Measurements from ENCODE around the gene ENOPH1.

Gene ENOPH1

DNA sequence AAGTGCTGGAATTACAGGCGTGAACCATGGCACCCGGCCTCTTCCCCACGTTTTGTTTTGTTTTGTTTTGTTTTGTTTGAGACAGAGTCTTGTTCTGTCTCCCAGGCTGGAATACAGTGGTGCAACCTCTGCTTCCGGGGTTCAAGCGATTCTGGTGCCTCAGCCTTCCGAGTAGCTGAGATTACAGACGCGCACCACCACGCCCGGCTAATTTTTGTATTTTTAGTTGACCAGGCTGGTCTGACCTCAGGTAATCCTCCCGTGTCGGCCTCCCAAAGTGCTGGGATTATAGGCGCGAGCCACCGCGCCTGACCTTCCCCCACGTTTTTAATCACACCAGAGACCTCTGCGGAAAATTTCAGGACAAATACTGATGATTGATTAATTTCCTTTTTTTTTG, 2.2 kb downstream of the ENOPH1 start:
- Histone ChIP-seq H3K4me1 (peaks cover 18 to 41% (median 33%) of the 10 kb centered on the region in 10 experiments), H3K27ac (peak overlapping the region in 4 of 11 experiments; percentile 15 to 99 (median 22); a peak in 2 of 22 replicates), H3K4me3 (peak overlapping the region in 6 of 10 experiments; percentile 78 to 90 (median 83); a peak in 11 of 20 replicates), H3K27me3 (no peaks in the 10 kb centered on the region), H3K4me2 (peak overlapping the region; percentile 75 to 96 (median 92)), H3K9me3 (replicated peaks in 1 of 11) (peaks cover 0 to 7% (median 0%) of the 10 kb centered on the region in 11 experiments; a peak in 1 of 22 replicates), H4K20me1 (peaks cover 62 to 84% (median 81%) of the 10 kb centered on the region in 11 experiments), H3K36me3 (peaks cover 19 to 67% (median 57%) of the 10 kb centered on the region in 11 experiments), H3K9ac (peak overlapping the region; percentile 91 to 100 (median 99); a peak in 17 of 22 replicates)
- no peak for TF ChIP-seq Cebpa-rat (IDR thresholded peaks at IDR 0.05)

DNA sequence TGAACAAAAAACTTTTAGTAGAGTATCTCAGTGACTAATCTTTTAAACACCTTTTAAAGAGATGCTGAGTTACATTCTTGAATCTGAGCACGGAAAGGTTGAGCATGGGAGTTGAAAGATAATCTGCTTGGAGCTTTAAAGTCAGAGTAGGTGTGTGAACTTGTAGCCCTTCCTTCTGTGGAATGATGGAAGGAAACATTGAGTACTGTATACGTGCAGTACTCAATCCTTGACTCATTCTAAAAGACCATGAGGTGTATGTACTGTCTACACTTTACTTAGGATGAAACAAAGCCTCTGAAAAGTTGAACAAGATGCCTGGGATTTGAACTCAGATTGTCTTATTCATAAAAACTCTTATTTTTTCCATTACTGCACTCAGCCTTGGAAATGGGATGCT, 3.4 kb downstream of the ENOPH1 start:
- Histone ChIP-seq H3K36me3 (peaks cover 16 to 66% (median 58%) of the 10 kb centered on the region in 11 experiments), H3K4me1 (peaks cover 17 to 39% (median 32%) of the 10 kb centered on the region in 10 experiments), H3K9me3 (replicated peaks in 1 of 11) (peaks cover 0 to 7% (median 0%) of the 10 kb centered on the region in 11 experiments; a peak in 2 of 22 replicates), H3K4me3 (no peak overlapping the region), H4K20me1 (peaks cover 58 to 84% (median 81%) of the 10 kb centered on the region in 11 experiments; a peak in 21 of 22 replicates), H3K27me3 (no peaks in the 10 kb centered on the region), H3K4me2 (peak overlapping the region in 4 of 11 experiments; percentile 4 to 92 (median 14); a peak in 5 of 22 replicates), H3K27ac (no peak overlapping the region), H3K9ac (no peak overlapping the region)
- TF ChIP-seq Cebpa-rat (IDR thresholded peaks at IDR 0.05), result no peak

DNA sequence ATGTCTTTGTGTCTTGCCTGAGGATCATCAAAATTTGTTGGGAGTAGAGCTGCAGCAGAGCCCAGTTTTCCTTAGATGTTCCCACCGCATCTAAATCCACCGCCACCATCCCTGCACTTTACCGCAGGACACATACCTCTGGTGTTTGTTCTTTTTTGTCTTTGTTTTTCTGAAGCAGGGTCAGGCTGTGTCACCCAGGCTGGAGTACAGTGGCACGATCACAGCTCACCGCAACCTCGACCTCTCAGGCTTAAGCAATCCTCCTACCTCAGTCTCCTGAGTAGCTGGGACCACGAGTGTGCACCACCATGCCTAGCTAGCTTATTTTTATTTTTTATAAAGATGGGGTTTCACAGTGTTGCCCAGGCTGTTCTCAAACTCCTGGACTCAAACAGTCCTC, 4.6 kb downstream of the ENOPH1 start:
- H3K9me3 ChIP-seq (replicated peaks in 1 of 11), result peaks cover 0 to 7% (median 0%) of the 10 kb centered on the region in 11 experiments; a peak in 3 of 22 replicates
- H3K4me1 ChIP-seq, result peaks cover 17 to 42% (median 32%) of the 10 kb centered on the region in 10 experiments
- no peak overlapping the region for H3K9ac ChIP-seq
- no peaks in the 10 kb centered on the region for H3K27me3 ChIP-seq
- no peak overlapping the region for H3K4me2 ChIP-seq
- H3K4me3 ChIP-seq, result no peak overlapping the region
- H4K20me1 ChIP-seq, result peaks cover 66 to 93% (median 90%) of the 10 kb centered on the region in 11 experiments; a peak in 20 of 22 replicates
- H3K36me3 ChIP-seq, result peaks cover 16 to 78% (median 69%) of the 10 kb centered on the region in 11 experiments
- no peak for TF ChIP-seq Cebpa-rat (IDR thresholded peaks at IDR 0.05)
- H3K27ac ChIP-seq, result no peak overlapping the region

DNA sequence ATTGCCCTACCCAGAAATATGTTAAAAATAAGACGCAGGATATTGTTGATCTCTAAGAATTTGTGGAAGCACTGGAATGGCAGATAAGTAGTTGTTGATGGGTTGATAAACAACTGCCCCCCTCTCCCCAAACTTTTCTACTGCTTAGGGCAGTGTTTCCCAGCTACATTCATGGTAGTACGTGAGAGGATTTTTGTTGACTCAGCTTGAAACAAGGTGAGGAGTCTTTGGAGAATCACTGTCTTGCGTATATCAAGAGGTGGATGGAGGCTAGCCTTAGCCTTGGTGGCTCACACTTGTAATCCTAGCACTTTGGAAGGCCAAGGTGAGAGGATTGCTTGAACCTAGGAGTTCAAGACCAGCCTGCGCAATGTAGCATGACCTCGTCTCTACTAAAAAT, 5.7 kb downstream of the ENOPH1 start:
- Histone ChIP-seq H3K9ac (no peak overlapping the region), H3K36me3 (peaks cover 16 to 90% (median 77%) of the 10 kb centered on the region in 11 experiments), H3K27ac (no peak overlapping the region), H3K4me1 (peaks cover 17 to 47% (median 32%) of the 10 kb centered on the region in 10 experiments), H3K9me3 (replicated peaks in 1 of 11) (peaks cover 0 to 7% (median 0%) of the 10 kb centered on the region in 11 experiments; a peak in 3 of 22 replicates), H4K20me1 (peaks cover 74 to 100% (median 99%) of the 10 kb centered on the region in 11 experiments; a peak in 20 of 22 replicates), H3K27me3 (no peaks in the 10 kb centered on the region), H3K4me3 (no peak overlapping the region), H3K4me2 (peak overlapping the region in 3 of 11 experiments; percentile 1 to 4 (median 4); a peak in 3 of 22 replicates)
- no peak for TF ChIP-seq Cebpa-rat (IDR thresholded peaks at IDR 0.05)

DNA sequence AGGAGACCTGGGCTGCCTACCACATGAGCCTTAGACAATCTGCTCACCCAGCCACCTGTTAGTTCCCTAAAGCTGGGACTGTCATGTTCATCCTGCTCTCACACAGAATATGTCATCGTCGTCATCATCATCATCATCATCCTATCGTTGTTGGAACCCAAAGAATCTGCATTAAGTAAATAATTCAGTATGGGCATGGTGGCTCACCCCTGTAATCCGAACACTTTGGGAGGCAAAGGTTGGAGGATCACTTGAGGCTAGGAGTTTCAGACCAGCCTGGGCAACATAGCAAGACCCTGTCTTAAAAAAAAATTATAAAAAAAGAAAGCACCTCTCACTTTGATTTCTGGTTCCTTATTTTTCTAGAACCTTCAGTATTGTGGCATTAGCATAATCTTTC, 6.4 kb downstream of the ENOPH1 start:
- Histone ChIP-seq H3K9me3 (replicated peaks in 1 of 11) (peaks cover 0 to 7% (median 0%) of the 10 kb centered on the region in 11 experiments; a peak in 3 of 22 replicates), H3K4me1 (peaks cover 14 to 41% (median 28%) of the 10 kb centered on the region in 10 experiments), H3K4me2 (peak overlapping the region in 4 of 11 experiments; percentile 1 to 5 (median 3); a peak in 3 of 22 replicates), H3K27ac (no peak overlapping the region), H3K36me3 (peaks cover 16 to 96% (median 84%) of the 10 kb centered on the region in 11 experiments), H3K9ac (no peak overlapping the region), H3K4me3 (no peak overlapping the region), H4K20me1 (peaks cover 74 to 100% (median 99%) of the 10 kb centered on the region in 11 experiments; a peak in 21 of 22 replicates), H3K27me3 (no peaks in the 10 kb centered on the region)
- TF ChIP-seq Cebpa-rat (IDR thresholded peaks at IDR 0.05), result no peak

DNA sequence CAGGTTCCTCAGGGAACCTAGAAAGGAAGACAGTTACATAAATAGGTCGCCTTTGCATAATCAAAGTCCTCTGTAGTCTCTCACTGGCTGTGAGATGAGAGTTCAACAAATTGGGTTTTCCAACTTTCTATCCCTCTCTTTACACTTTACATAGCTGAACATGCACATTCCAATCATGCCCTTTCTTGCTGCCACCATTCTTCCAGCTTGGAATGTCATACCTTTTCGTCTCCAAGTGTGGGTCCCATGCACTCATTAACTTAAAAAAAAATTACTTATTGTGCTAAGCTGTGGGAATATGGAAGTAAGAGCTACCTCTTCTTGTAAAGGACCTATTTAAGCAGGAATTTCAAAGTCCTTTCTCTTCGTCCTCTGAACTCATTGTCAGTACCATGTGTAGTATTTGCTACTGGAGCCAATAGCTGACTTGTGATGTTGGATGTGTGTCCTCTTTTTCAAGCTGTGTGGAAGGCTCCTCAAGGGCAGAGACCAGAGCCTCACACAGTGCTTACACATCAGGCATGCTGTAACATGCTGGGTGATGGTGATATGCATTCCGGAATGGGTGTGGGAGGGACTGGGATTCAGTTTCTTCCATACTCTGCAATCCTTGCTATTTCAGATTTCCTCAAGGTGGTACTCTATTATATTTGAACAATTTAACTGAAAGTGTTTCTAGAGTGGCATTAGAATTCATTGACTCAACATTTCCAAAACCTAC, 7.1 kb downstream of the ENOPH1 start:
- peaks cover 0 to 7% (median 0%) of the 10 kb centered on the region in 11 experiments; a peak in 3 of 22 replicates for H3K9me3 ChIP-seq (replicated peaks in 1 of 11)
- H3K9ac ChIP-seq, result no peak overlapping the region
- H3K4me3 ChIP-seq, result no peak overlapping the region
- H3K4me2 ChIP-seq, result peak overlapping the region in 3 of 11 experiments; percentile 1 to 5 (median 2); a peak in 2 of 22 replicates
- peaks cover 74 to 100% (median 98%) of the 10 kb centered on the region in 11 experiments; a peak in 21 of 22 replicates for H4K20me1 ChIP-seq
- no peak overlapping the region for H3K27ac ChIP-seq
- H3K4me1 ChIP-seq, result peaks cover 8 to 34% (median 21%) of the 10 kb centered on the region in 10 experiments
- H3K36me3 ChIP-seq, result peaks cover 16 to 100% (median 90%) of the 10 kb centered on the region in 11 experiments
- H3K27me3 ChIP-seq, result no peaks in the 10 kb centered on the region
- TF ChIP-seq Cebpa-rat (IDR thresholded peaks at IDR 0.05), result no peak

DNA sequence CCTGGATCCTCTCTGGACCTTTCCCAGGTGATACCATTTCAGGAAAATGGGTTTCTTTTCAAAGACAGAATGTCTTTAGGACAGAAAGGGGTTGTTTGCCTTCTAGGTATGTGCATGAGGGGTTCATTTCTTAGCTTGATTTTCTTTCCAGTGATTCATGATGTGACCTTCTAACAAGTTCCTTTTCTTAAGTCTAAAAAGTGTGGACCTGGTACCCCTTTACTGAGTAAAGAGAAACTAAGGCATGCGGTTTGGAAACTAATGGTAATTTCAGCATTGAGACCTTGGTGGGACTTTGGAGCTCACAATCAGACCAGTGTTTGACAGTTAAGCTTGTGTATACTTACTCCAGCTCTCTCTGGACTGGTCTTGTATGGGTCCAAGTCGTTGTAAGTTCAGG, 8.7 kb downstream of the ENOPH1 start:
- no peaks in the 10 kb centered on the region for H3K27me3 ChIP-seq
- TF ChIP-seq Cebpa-rat (IDR thresholded peaks at IDR 0.05), result no peak
- H3K4me3 ChIP-seq, result no peak overlapping the region
- peaks cover 0 to 22% (median 11%) of the 10 kb centered on the region in 10 experiments; a peak in 9 of 20 replicates for H3K4me1 ChIP-seq
- no peak overlapping the region for H3K9ac ChIP-seq
- no peak overlapping the region for H3K27ac ChIP-seq
- peaks cover 0 to 7% (median 0%) of the 10 kb centered on the region in 11 experiments; a peak in 3 of 22 replicates for H3K9me3 ChIP-seq (replicated peaks in 1 of 11)
- H3K36me3 ChIP-seq, result peaks cover 21 to 100% (median 93%) of the 10 kb centered on the region in 11 experiments
- H3K4me2 ChIP-seq, result no peak overlapping the region
- peaks cover 75 to 100% (median 98%) of the 10 kb centered on the region in 11 experiments; a peak in 21 of 22 replicates for H4K20me1 ChIP-seq

DNA sequence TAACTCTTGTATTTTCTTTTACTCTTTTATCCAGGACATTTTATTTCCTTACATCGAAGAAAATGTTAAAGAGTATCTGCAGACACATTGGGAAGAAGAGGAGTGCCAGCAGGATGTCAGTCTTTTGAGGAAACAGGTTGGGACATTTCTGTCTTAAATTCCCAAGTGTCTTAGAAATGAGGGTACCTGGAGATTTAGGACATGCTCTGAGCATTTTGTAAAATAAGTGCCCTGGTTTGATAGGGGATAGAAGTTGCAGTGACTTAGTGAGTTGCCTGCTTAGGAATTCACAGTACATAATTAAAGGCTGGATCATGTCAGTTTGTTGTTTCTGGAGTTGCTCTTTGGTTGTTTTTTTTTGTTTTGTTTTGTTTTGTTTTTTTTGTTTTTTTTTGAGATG, 17.5 kb downstream of the ENOPH1 start:
- Histone ChIP-seq H4K20me1 (peaks cover 30 to 99% (median 60%) of the 10 kb centered on the region in 11 experiments; a peak in 21 of 22 replicates), H3K4me3 (no peak overlapping the region), H3K9me3 (replicated peaks in 1 of 11) (no peaks in the 10 kb centered on the region; a peak in 1 of 22 replicates), H3K9ac (no peak overlapping the region), H3K27me3 (no peaks in the 10 kb centered on the region), H3K4me2 (no peak overlapping the region), H3K4me1 (no peaks in the 10 kb centered on the region), H3K36me3 (peaks cover 62 to 99% (median 83%) of the 10 kb centered on the region in 11 experiments), H3K27ac (no peak overlapping the region)
- TF ChIP-seq Cebpa-rat (IDR thresholded peaks at IDR 0.05), result no peak

All from BLaER1 treated with 17β-estradiol and CSF1 and Interleukin-3, amounts not matched to agents 10 nM and 100 nM (cell line).